A673 (cell line): ENCODE results near the gene KATNAL1. TPM values are rescaled to one million over a fixed set of nuclear protein-coding genes. Genes with fewer than 3 reads are reported as not detected.
A peak's percentile ranks its signal among the peaks of the same experiment; 100 is the strongest.

Experiments
- BruUV-seq: library from RNA; stranded (reverse); fragments of 400-500 nt; replicated peaks from 2 replicates; lab custom pipeline; 2021; lab: Mats Ljungman, UMichigan
- CTCF ChIA-PET: fragments of 300-600 bp; sonication (Branson Sonifier 250); formaldehyde crosslinking; loops from one replicate; lab custom pipeline; 2022; ENCODE audit warnings: antibody characterized with exemption; lab: Charles Lee
- POLR2A ChIA-PET: fragments of 300-600 bp; sonication (Branson Sonifier 250); formaldehyde crosslinking; loops from one replicate; lab custom pipeline; 2022; ENCODE audit warnings: antibody characterized with exemption; ENCODE audit not compliant: low non-redundant PET; lab: Charles Lee
- DNase-seq: peaks from one replicate; pipeline ENCODE4 v3.0.0-alpha.2; 2015; ENCODE audit warnings: low spot score
- H3K27ac ChIP-seq: fragments of 200-600 bp; sonication (generic); 2 replicates; pipeline ENCODE4 v1.5.1; 2016; ENCODE audit warnings: mixed run types, low read depth, mild to moderate bottlenecking, mixed read lengths, antibody characterized with exemption, low read length; ENCODE audit not compliant: poor library complexity, severe bottlenecking
- H3K27me3 ChIP-seq: fragments of 200-600 bp; sonication (generic); replicated peaks from 2 replicates; pipeline ENCODE4 v1.6.1; 2017; ENCODE audit warnings: mixed run types, low read depth, mild to moderate bottlenecking, mixed read lengths, antibody characterized with exemption, low read length; ENCODE audit not compliant: insufficient read depth, poor library complexity
- H3K36me3 ChIP-seq: fragments of 200-600 bp; sonication (generic); 2 replicates; pipeline ENCODE4 v1.6.1; 2016; ENCODE audit warnings: mixed run types, mild to moderate bottlenecking, mixed read lengths, antibody characterized with exemption, low read length; ENCODE audit not compliant: insufficient read depth, poor library complexity, severe bottlenecking
- H3K4me1 ChIP-seq: fragments of 200-600 bp; sonication (generic); 2 replicates; pipeline ENCODE4 v1.6.1; 2017; ENCODE audit warnings: mixed run types, mild to moderate bottlenecking, mixed read lengths, antibody characterized with exemption, low read length; ENCODE audit not compliant: insufficient read depth, poor library complexity, severe bottlenecking
- H3K4me3 ChIP-seq: fragments of 200-600 bp; sonication (generic); 2 replicates; pipeline ENCODE4 v1.5.1; 2016; ENCODE audit warnings: low read depth, mixed run types, mild to moderate bottlenecking, mixed read lengths, low read length; ENCODE audit not compliant: poor library complexity, severe bottlenecking
- H3K9me3 ChIP-seq: fragments of 200-600 bp; sonication (generic); 2 replicates; pipeline ENCODE4 v1.6.1; 2016; ENCODE audit warnings: mixed run types, low read depth, mild to moderate bottlenecking, mixed read lengths, antibody characterized with exemption, low read length; ENCODE audit not compliant: poor library complexity, severe bottlenecking
- EZH2 ChIP-seq: fragments of 200-600 bp; sonication (generic); IDR thresholded peaks from 2 replicates; pipeline ENCODE4 v1.6.1; 2017; ENCODE audit warnings: borderline replicate concordance, low read depth, mild to moderate bottlenecking, mixed read lengths, antibody characterized with exemption, low read length; ENCODE audit not compliant: poor library complexity, severe bottlenecking
- intact Hi-C: fragments of 100-400 bp; cut with micrococcal nuclease; formaldehyde crosslinking; loops from one replicate; pipeline ENCODE4 v1.10.0; 2022; ENCODE audit not compliant: unreplicated experiment
- total RNA-seq: library from RNA; stranded (reverse); gene quantifications from 2 replicates; pipeline ENCODE4 v1.2.3, GENCODE V29; 2021
- TF ChIP-seq, protein P1 (sequence below): fragments of 300-800, 200-600 bp; sonication (generic); conservative IDR thresholded peaks from 2 replicates; pipeline ENCODE4 v1.5.1; 2017; ENCODE audit warnings: low read depth, mild to moderate bottlenecking, antibody characterized with exemption, low read length, moderate library complexity, mixed read lengths

The KATNAL1 gene
- total RNA-seq, 1 experiment from 2014 or later, result 63.0 TPM

DNA sequence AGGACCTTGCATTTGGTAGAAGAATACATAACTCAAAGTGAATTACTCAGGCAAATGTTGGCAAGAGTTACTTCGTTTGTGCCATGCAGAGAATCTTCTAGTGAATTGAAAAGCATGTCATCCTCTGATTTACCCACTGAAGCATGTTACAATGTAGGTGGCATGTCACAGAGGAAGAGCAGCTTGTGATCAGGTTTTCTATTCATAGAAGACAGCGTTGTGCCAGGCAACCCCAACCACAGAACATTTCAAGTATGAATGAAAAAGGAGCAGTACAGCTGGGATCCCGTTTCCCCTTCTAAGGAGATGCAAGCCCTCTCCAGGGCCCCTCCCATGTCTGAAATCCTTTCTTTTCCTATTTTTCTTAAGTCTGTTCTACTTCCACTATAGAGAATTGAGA is 6.0 kb upstream of the KATNAL1 start:
- DNase-seq, result no peak
- intact Hi-C loops, result no loop called here
- Histone ChIP-seq H3K9me3 (no peaks in the 10 kb centered on the region), H3K27ac (peak overlapping the region; percentile 3), H3K27me3 (no peaks in the 10 kb centered on the region), H3K4me1 (peaks cover 42% of the 10 kb centered on the region), H3K36me3 (no peaks in the 10 kb centered on the region), H3K4me3 (no peak overlapping the region)
- BruUV-seq, result no TSS peak
- POLR2A ChIA-PET, result no interaction called here
- CTCF ChIA-PET, result no interaction called here
- TF ChIP-seq, protein P1, sequence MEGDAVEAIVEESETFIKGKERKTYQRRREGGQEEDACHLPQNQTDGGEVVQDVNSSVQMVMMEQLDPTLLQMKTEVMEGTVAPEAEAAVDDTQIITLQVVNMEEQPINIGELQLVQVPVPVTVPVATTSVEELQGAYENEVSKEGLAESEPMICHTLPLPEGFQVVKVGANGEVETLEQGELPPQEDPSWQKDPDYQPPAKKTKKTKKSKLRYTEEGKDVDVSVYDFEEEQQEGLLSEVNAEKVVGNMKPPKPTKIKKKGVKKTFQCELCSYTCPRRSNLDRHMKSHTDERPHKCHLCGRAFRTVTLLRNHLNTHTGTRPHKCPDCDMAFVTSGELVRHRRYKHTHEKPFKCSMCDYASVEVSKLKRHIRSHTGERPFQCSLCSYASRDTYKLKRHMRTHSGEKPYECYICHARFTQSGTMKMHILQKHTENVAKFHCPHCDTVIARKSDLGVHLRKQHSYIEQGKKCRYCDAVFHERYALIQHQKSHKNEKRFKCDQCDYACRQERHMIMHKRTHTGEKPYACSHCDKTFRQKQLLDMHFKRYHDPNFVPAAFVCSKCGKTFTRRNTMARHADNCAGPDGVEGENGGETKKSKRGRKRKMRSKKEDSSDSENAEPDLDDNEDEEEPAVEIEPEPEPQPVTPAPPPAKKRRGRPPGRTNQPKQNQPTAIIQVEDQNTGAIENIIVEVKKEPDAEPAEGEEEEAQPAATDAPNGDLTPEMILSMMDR, result no peak
- no peak for TF ChIP-seq EZH2

DNA sequence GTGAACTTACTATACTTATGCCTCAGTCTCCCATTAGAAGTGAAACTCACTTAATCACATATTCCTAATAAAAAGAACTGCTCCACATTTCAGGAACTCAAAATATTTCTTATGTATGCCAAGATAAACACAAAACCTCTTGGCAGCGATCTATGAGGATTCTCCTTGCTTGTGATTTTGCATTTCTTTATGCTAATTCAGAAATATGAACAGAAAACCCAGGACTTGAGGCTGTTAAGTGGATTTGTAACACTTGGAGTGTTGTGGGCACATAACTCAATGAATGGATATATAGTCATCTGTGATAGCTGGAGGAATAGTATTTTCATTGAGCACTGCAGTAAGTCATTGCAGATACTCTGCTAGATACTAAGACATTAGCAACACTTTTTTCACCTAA is 5.6 kb upstream of the KATNAL1 start:
- ChIA-PET POLR2A (no interaction called here), CTCF (no interaction called here)
- no peaks in the 10 kb centered on the region for H3K27me3 ChIP-seq
- no peak for TF ChIP-seq EZH2
- TF ChIP-seq, protein P1, result no peak
- intact Hi-C loops, result no loop called here
- H3K4me1 ChIP-seq, result peaks cover 43% of the 10 kb centered on the region
- no TSS peak for BruUV-seq
- peak overlapping the region; percentile 3 for H3K27ac ChIP-seq
- no peaks in the 10 kb centered on the region for H3K36me3 ChIP-seq
- DNase-seq, result no peak
- no peaks in the 10 kb centered on the region for H3K9me3 ChIP-seq
- H3K4me3 ChIP-seq, result no peak overlapping the region

DNA sequence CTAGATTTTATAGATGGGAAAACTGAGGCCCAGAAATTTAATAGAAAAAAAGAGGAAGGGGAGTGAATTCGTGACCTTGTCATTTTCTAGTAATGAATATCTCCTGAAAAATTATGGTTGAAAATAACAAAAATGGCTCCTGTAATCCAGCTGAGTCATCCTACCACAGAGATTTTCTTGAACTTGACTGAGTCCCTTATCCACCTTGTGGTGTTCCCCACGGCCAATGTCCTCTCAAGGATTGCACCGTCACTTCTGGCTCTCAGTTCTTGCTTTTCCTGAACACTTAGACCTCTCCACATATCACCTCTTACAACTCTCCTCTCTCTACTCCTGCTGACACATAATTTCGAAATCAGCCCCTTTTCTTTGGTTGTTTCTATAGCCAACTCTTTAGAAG is 1.2 kb upstream of the KATNAL1 start:
- TF ChIP-seq, protein P1, result no peak
- no peak for TF ChIP-seq EZH2
- peak; percentile 27 for DNase-seq

More for the DNA sequence above, 1.2 kb upstream of the KATNAL1 start:
- peak overlapping the region; percentile 31 for H3K27ac ChIP-seq
- intact Hi-C loops, result loop anchor here (5.0 kb wide), 1 partner anchor 89 kb away; no protein-coding TSS in a partner anchor
- ChIA-PET CTCF (no interaction called here), POLR2A (interaction anchor here (0.6 kb wide), 2 partner anchors 86 to 156 kb away, joined by 4 to 7 read pairs; no protein-coding TSS in a partner anchor)
- H3K9me3 ChIP-seq, result no peaks in the 10 kb centered on the region
- H3K4me1 ChIP-seq, result peaks cover 54% of the 10 kb centered on the region
- no peaks in the 10 kb centered on the region for H3K36me3 ChIP-seq
- H3K4me3 ChIP-seq, result peak overlapping the region; percentile 87
- BruUV-seq, result no TSS peak
- H3K27me3 ChIP-seq, result no peaks in the 10 kb centered on the region
